Measurements from ENCODE around the gene GZMA. TPM values are rescaled to one million over a fixed set of nuclear protein-coding genes. Genes with fewer than 3 reads are reported as not detected.

The GZMA gene
- total RNA-seq, 1 experiment from 2014 or later = not detected

DNA sequence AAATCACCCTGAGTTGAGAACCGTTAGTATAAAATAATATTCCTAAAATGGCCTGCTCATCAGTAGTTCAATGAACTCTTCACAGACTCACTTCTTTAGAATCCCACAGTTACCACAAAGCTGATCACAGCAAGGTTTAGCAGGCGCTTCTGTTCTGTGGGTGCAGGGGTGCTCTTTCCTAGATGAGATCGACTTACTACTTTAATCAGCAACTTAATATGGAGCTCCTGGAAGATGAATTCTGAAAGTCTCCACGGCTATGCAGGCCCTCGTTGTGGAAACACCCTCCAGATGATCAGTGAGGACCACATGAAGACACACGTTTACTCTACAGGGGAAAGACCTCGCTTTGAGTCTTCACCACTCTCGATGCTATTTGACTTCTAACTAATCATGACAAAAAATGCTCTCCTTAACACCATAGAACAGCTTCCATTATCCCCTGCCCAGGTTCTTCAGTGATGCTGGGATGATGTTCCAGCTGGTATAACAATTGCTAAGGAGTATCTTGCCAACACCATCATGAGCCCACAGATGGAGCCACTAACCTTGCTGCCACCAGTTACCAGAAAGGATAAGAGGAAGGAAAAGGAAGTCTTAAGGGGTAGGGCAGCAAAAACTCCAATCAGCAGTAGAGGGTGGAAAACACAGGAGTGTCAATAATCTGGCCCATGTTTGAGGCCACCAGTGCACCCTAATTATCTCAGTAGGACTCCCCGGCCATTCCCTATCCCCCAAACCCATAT, 39.7 kb downstream of the GZMA start:
- H3K27me3 ChIP-seq (ENCODE audit: insufficient read depth, low read length) = no peaks in the 10 kb centered on the region
- no peak overlapping the region for H3K14ac ChIP-seq (ENCODE audit: insufficient read depth, low read length)
- no peak overlapping the region for H3T11ph ChIP-seq (ENCODE audit: low read length)
- H4K91ac ChIP-seq (ENCODE audit: insufficient read length, low read depth, low read length) = no peak overlapping the region
- no peaks in the 10 kb centered on the region for H3K23me2 ChIP-seq (ENCODE audit: insufficient read length, low read depth, low read length, poor library complexity, severe bottlenecking)
- H3K79me1 ChIP-seq (ENCODE audit: insufficient read depth, low read depth, low read length, poor library complexity, severe bottlenecking) = no peaks in the 10 kb centered on the region
- H4K20me1 ChIP-seq (ENCODE audit: control insufficient read depth, insufficient read depth, insufficient read length) = no peaks in the 10 kb centered on the region
- no peaks in the 10 kb centered on the region for H3K4me1 ChIP-seq (ENCODE audit: insufficient read depth, low read length)
- no CpG with 5 or more reads among the region's 9 CpGs for WGBS (ENCODE audit: extremely low coverage, insufficient read length, low lambda C conversion rate)
- no peak overlapping the region for H3K56ac ChIP-seq (ENCODE audit: insufficient read length, low read depth, low read length)
- Mint-ChIP-seq H3K27ac (no peak overlapping the region), H3K27me3 (ENCODE audit: low read depth) (peaks cover 3% of the 10 kb centered on the region; the same call in 1 of the 2 replicates), H3K9me3 (no peaks in the 10 kb centered on the region), H3K4me1 (peaks cover 2 to 4% of the 10 kb centered on the region in 2 experiments; a peak in 2 of 4 replicates), H3K4me3 (no peak overlapping the region), H3K36me3 (ENCODE audit: insufficient read depth in 1 of 3, low read depth in 3 of 3) (no peaks in the 10 kb centered on the region)
- H3K9ac ChIP-seq (ENCODE audit: extremely low read depth, insufficient read length, low read length) = no peak overlapping the region
- no peak overlapping the region for H2BK20ac ChIP-seq (ENCODE audit: low read depth, low read length, poor library complexity, severe bottlenecking)
- H3K79me2 ChIP-seq (ENCODE audit: insufficient read depth, low read length) = no peaks in the 10 kb centered on the region
- H4K5ac ChIP-seq (ENCODE audit: insufficient read length, low read depth, low read length) = no peak overlapping the region
- H2BK5ac ChIP-seq (ENCODE audit: insufficient read length, low read length) = no peak overlapping the region
- TF ChIP-seq, protein P1, sequence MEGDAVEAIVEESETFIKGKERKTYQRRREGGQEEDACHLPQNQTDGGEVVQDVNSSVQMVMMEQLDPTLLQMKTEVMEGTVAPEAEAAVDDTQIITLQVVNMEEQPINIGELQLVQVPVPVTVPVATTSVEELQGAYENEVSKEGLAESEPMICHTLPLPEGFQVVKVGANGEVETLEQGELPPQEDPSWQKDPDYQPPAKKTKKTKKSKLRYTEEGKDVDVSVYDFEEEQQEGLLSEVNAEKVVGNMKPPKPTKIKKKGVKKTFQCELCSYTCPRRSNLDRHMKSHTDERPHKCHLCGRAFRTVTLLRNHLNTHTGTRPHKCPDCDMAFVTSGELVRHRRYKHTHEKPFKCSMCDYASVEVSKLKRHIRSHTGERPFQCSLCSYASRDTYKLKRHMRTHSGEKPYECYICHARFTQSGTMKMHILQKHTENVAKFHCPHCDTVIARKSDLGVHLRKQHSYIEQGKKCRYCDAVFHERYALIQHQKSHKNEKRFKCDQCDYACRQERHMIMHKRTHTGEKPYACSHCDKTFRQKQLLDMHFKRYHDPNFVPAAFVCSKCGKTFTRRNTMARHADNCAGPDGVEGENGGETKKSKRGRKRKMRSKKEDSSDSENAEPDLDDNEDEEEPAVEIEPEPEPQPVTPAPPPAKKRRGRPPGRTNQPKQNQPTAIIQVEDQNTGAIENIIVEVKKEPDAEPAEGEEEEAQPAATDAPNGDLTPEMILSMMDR (conservative IDR thresholded peaks at IDR 0.05) = 0 out of 3 replicates have a peak, but pooled peaks have one; percentile 9
- no peak overlapping the region for H3K4ac ChIP-seq (ENCODE audit: low read depth, low read length)
- no peak overlapping the region for H2AFZ ChIP-seq (ENCODE audit: low read length)
- H2AK5ac ChIP-seq (ENCODE audit: insufficient read length, low read length) = no peak overlapping the region
- H3K9me3 ChIP-seq (ENCODE audit: control insufficient read depth, low read depth, low read length) = no peaks in the 10 kb centered on the region
- no peak for DNase-seq
- H4K8ac ChIP-seq (replicated peaks; ENCODE audit: insufficient read length, low read depth, low read length) = no peak overlapping the region
- H3K23ac ChIP-seq (ENCODE audit: insufficient read length, low read depth, low read length) = no peak overlapping the region
- no peak overlapping the region for H2BK120ac ChIP-seq (ENCODE audit: low read depth, low read length, poor library complexity, severe bottlenecking)
- H3K27ac ChIP-seq (ENCODE audit: insufficient read length, low read depth, low read length) = no peak overlapping the region
- no peak overlapping the region for H3K4me2 ChIP-seq (ENCODE audit: insufficient read depth, insufficient read length, low read length)
- no peak overlapping the region for H3K18ac ChIP-seq (ENCODE audit: insufficient read length, low read depth, low read length)
- no peak overlapping the region for H2BK12ac ChIP-seq (ENCODE audit: insufficient read length, low read depth, low read length)
- H2BK15ac ChIP-seq (ENCODE audit: low read depth, low read length) = no peak overlapping the region
